Caco-2 (cell line): ENCODE results near the gene BSCL2. TPM values are rescaled to one million over a fixed set of nuclear protein-coding genes. Genes with fewer than 3 reads are reported as not detected.

Experiments used
- BruUV-seq: library from RNA; stranded (reverse); fragments of 400-500 nt; replicated peaks from 2 replicates; lab custom pipeline; 2021; lab: Mats Ljungman, UMichigan
- CTCF ChIA-PET: fragments of 300-600 bp; sonication (Branson Sonifier 250); formaldehyde crosslinking; loops from one replicate; lab custom pipeline; 2022; ENCODE audit warnings: antibody characterized with exemption; lab: Charles Lee
- POLR2A ChIA-PET: fragments of 300-600 bp; sonication (Branson Sonifier 250); formaldehyde crosslinking; loops from one replicate; lab custom pipeline; 2022; ENCODE audit warnings: antibody characterized with exemption; lab: Charles Lee
- DNase-seq, 2 experiments: peaks; one replicate each; pipeline versions ENCODE4 v3.0.0 to v3.0.0-alpha.2; 2020 to 2022
- H3K27me3 ChIP-seq: replicated peaks from 2 replicates; pipeline ENCODE4 v1.6.0; 2011; ENCODE audit warnings: low read length; ENCODE audit not compliant: control insufficient read depth, insufficient read depth
- H3K36me3 ChIP-seq: 2 replicates; pipeline ENCODE4 v1.5.1; 2011; ENCODE audit warnings: low read length; ENCODE audit not compliant: control insufficient read depth, insufficient read depth
- H3K4me1 ChIP-seq: fragments of 250-450 bp; sonication (Bioruptor Pico); 2 replicates; pipeline ENCODE4 v1.5.1; 2020; ENCODE audit warnings: mild to moderate bottlenecking
- H3K4me3 ChIP-seq: 2 replicates; pipeline ENCODE4 v1.5.1; 2011; ENCODE audit warnings: low read depth, mild to moderate bottlenecking, control low read depth, low read length
- H3K9me3 ChIP-seq: fragments of 250-450 bp; sonication (Bioruptor Pico); 2 replicates; pipeline ENCODE4 v1.5.1; 2020; ENCODE audit warnings: mild to moderate bottlenecking, moderate library complexity
- H3K27ac Mint-ChIP-seq: one replicate; pipeline ENCODE4 v1.8.0; 2022; ENCODE audit warnings: mixed read lengths; ENCODE audit not compliant: unreplicated experiment
- H3K27me3 Mint-ChIP-seq: one replicate; pipeline ENCODE4 v1.8.0; 2022; ENCODE audit warnings: mixed read lengths; ENCODE audit not compliant: insufficient read depth, unreplicated experiment
- H3K36me3 Mint-ChIP-seq: one replicate; pipeline ENCODE4 v1.8.0; 2022; ENCODE audit warnings: mild to moderate bottlenecking, mixed read lengths; ENCODE audit not compliant: insufficient read depth, unreplicated experiment
- H3K4me1 Mint-ChIP-seq: one replicate; pipeline ENCODE4 v1.8.0; 2022; ENCODE audit warnings: low read depth, mixed read lengths; ENCODE audit not compliant: unreplicated experiment
- H3K4me3 Mint-ChIP-seq: one replicate; pipeline ENCODE4 v1.8.0; 2022; ENCODE audit warnings: mild to moderate bottlenecking, moderate library complexity, mixed read lengths; ENCODE audit not compliant: unreplicated experiment
- H3K9me3 Mint-ChIP-seq: one replicate; pipeline ENCODE4 v1.8.0; 2022; ENCODE audit warnings: mixed read lengths; ENCODE audit not compliant: unreplicated experiment
- CTCF ChIP-seq, 2 experiments: fragments of 200-600 bp in 1 of 2; IDR thresholded peaks; 1 replicate in 1 of 2; 2 replicates in 1 of 2; pipeline versions ENCODE4 v1.5.1 to v1.8.0; 2011 to 2022; ENCODE audit warnings: antibody characterized with exemption in 1 of 2, control low read depth in 1 of 2, inconsistent platforms in 1 of 2, low read depth in 1 of 2, low read length in 1 of 2, mild to moderate bottlenecking in 1 of 2, moderate library complexity in 1 of 2; ENCODE audit not compliant: insufficient read depth in 1 of 2, severe bottlenecking in 1 of 2, unreplicated experiment in 1 of 2
- intact Hi-C: fragments of 100-400 bp; cut with micrococcal nuclease; formaldehyde crosslinking; loops from one replicate; pipeline ENCODE4 v1.10.0; 2022; ENCODE audit not compliant: unreplicated experiment
- total RNA-seq: library from RNA; stranded (reverse); gene quantifications from 2 replicates; pipeline ENCODE4 v1.2.3, GENCODE V29; 2022

BSCL2 gene
- total RNA-seq, 1 experiment from 2014 or later: 39.2 TPM

DNA sequence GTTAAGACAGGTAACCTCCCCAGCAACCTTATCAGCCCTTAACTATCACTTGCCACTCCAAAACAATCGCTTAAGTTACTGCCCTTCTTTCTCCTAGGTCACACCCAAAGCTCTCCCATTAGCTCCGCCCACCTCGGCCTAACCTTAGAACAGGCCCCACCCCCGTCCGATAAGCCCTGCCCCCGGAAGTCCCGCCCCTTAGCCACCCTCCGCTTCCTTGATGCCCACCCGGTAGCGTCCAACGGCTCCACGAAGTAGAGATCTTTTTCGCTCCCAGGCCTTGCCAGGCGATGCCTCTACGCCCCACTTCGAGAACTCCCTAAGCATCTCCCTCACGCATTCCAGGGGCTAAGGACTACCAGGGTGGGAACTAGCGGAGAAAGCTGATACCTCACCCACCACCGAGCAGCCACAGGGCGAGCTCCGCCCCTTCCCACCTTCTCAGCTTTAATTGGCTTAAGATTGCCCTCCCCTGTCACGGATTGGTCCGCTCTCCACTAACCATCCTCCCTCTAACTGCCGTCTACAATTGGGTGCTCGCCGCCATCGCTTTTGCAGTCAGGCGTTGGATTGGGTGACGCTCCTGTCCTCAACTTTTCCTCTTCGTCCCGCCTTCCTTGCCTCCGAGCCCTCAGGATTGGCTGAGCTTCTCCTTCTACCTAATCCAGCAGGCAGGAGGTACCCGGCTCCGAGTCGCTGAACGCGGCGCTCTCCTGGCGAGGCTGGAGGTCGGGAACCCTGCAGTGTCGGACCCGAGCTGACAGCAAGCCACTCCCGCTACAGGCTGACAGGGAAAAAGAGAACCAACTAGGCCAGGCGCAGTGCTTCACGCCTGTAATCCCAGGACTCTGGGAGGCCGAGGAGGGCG lies 46.7 kb upstream of the BSCL2 start, which contains the start of gene ZBTB3:
ZBTB3 (minus strand) TSS at position 425 of the 868 bp plus-strand sequence. CDS start 496 bp downstream, outside the sequence.
- H3K36me3 ChIP-seq: peaks cover 3% of the 10 kb centered on the region
- Mint-ChIP-seq H3K27ac (peak within 1 kb of the TSS; percentile 95), H3K9me3 (no peaks in the 10 kb centered on the region), H3K36me3 (peaks cover 23% of the 10 kb centered on the region), H3K4me3 (peak within 1 kb of the TSS; percentile 97), H3K4me1 (no peaks in the 10 kb centered on the region), H3K27me3 (no peaks in the 10 kb centered on the region)
- DNase-seq: peak; percentile 98 to 99
- ChIA-PET POLR2A (interaction anchor here (0.6 to 2.1 kb wide), 30 partner anchors 8 to 273 kb away, joined by 3 to 71 read pairs (median 8); partner anchors contain the start of genes B3GAT3, C11orf98, CSKMT and EEF1G), CTCF (interaction anchor here (0.5 to 1.7 kb wide), 17 partner anchors 8 to 359 kb away, joined by 3 to 48 read pairs (median 5); partner anchors contain the start of genes HNRNPUL2, MTA2, POLR2G and TAF6L)
- H3K9me3 ChIP-seq: no peaks in the 10 kb centered on the region
- intact Hi-C loops: loop anchor here (1.0 to 2.0 kb wide), 2 partner anchors 7 to 25 kb away; partner anchors contain the start of genes POLR2G and TTC9C
- H3K4me1 ChIP-seq: peaks cover 9% of the 10 kb centered on the region; the same call in 1 of the 2 replicates
- no peak for TF ChIP-seq CTCF (IDR thresholded peaks at IDR 0.05; ENCODE audit: insufficient read depth in 1 of 2, low read depth in 1 of 2, low read length in 1 of 2, severe bottlenecking in 1 of 2, unreplicated experiment in 1 of 2)
- H3K27me3 ChIP-seq: no peaks in the 10 kb centered on the region
- peak within 1 kb of the TSS; percentile 56 for H3K4me3 ChIP-seq
- BruUV-seq: no TSS peak

DNA sequence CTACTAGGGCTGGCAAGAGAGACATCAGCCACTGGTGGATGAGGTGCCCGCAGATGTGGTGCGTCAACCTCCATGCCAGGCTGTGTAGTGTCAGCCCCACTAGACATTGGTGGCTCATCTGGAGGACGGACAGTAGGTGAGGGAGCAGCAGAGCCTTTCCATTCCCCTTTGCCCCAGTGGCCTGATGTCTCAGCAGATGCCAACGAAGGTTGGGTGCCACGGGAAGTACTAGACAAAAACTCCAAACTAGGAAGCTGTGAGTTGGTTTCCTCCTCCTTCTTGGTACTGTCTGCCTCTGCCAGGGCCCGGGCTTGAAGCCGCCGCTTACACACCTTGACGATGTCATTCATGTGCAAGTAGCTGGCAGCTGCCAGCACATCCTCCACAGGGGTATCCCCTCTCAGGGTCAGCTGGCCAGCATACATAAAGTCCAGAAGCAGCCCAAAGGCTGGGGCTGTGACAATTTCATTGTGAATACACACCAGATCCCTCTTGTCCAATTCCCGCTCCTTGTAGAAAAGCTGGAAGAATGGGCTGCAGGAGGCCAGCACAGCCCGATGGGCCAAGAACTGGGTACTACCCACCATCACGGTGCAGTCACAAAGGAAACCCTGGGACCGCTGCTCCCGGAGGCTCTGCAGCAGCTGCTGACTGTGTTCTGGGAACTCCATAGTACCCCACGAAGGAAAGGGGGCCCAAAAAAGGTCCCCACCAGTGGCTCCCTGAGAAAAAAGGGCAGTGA lies 45.9 kb upstream of the BSCL2 start:
- Histone ChIP-seq H3K9me3 (no peaks in the 10 kb centered on the region), H3K4me1 (peaks cover 9% of the 10 kb centered on the region; the same call in 1 of the 2 replicates), H3K4me3 (peak overlapping the region; percentile 56), H3K27me3 (no peaks in the 10 kb centered on the region), H3K36me3 (peaks cover 3% of the 10 kb centered on the region)
- H3K4me3 Mint-ChIP-seq: peak overlapping the region; percentile 97
- CTCF ChIA-PET: interaction anchor here (0.5 to 1.7 kb wide), 14 partner anchors 8 to 358 kb away, joined by 3 to 48 read pairs (median 4); partner anchors contain the start of genes HNRNPUL2, POLR2G, TAF6L and TMEM179B
- H3K27ac Mint-ChIP-seq: peak overlapping the region; percentile 95
- H3K36me3 Mint-ChIP-seq: peaks cover 23% of the 10 kb centered on the region
- H3K27me3 Mint-ChIP-seq: no peaks in the 10 kb centered on the region
- POLR2A ChIA-PET: interaction anchor here (0.6 to 2.1 kb wide), 29 partner anchors 8 to 273 kb away, joined by 3 to 71 read pairs (median 8); partner anchors contain the start of genes B3GAT3, C11orf98, CSKMT and EEF1G
- TSS peak; percentile 85 for BruUV-seq
- no peak for TF ChIP-seq CTCF (IDR thresholded peaks at IDR 0.05; ENCODE audit: insufficient read depth in 1 of 2, low read depth in 1 of 2, low read length in 1 of 2, severe bottlenecking in 1 of 2, unreplicated experiment in 1 of 2)
- intact Hi-C loops: loop anchor here (1.0 to 2.0 kb wide), 2 partner anchors 8 to 24 kb away; partner anchors contain the start of genes POLR2G and TTC9C
- DNase-seq: no peak
- no peaks in the 10 kb centered on the region for H3K4me1 Mint-ChIP-seq
- no peaks in the 10 kb centered on the region for H3K9me3 Mint-ChIP-seq
